HG03196 (cell line): ENCODE measurements around the gene TARBP1.
"Not testable (repeated sequence)": the region's sequence is repeated elsewhere in the genome, so short reads cannot be mapped to it uniquely, and the experiment has no call there.

Source experiments
- ATAC-seq: cut with Tn5 transposase; IDR thresholded peaks from one replicate; pipeline ENCODE4 v1.9.1; 2021; ENCODE audit not compliant: unreplicated experiment

The TARBP1 gene

DNA sequence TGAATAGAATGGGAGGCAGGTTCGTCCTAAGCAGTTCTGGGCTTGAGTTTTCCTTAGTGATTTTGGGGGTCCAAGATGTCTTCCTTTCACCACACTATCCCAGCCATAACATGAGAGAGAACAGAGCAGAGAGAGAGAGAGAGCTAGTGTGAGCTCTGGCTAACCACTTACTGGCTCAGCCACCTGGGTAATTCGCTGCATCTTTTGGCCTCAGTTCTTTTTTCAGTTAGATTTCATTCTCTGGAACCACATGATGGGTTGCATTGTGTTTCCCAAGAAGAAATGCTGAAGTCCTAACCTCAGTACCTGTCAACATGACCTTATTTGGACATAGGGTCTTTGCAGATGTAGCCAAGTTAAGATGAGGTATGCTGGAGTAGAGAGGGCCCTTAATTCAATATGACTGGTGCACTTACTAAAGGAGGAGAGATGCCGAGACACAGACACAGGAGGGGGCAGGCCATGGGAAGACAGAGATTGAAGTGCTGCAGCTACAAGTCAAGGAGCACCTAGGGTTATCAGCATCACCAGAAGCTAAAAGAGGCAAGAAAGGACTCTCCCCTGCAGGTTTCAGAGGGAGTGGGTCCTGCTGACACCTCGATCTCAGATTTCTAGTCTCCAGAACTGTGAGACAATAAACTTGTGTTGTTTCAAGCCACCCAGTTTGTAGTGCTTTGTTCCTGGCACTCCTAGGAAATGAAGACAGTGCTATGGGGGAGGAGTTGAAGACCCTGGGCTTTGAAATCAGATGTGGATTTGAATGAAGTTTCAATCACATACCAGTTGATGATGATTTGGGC is 26.2 kb upstream of the TARBP1 start:
- no peak for ATAC-seq

- not testable (repeated sequence) for ATAC-seq
Observed at GRCh38 chr1:234504251-234504650, 25.3 kb upstream of the TARBP1 start.

DNA sequence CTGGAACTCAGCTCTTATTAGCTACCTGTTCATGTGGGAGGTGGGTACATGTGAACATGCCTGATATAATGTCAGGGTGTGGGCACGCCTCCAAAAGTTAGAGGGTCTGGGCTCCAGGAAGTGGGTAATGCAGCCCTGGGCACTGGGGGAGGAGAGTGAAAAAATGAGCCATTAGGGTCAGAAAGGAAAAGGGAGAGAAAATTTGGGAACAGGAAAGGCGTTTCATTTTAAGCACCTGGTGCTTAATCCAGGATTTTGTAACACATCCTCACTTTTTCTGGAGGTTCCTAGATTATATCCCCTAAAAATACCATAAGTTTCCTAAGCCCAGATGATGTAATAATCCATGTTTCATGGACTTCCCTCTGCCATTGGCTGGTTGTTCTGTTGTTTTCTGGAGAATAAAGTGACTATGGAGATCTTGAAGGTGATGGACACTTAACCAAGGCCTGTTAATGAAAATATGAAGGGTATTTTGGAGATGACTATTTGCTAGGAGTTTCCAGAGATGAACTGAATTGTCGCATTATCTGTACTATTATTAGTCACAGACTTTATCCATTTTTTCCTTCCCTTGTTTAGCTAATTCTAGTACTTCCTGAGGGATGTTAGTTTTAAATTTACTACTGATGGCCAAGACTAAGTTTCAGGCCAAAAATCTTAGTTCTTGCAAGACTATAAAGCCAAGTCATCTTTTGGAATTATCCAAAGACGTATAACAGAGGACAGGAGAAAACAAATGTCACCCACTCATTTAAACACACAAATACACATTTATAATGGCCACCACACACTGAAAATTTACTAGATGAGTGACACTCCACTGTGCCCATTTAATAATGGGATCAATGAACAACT is 24.4 kb upstream of the TARBP1 start:
- no peak for ATAC-seq

- ATAC-seq, result no peak
Observed at GRCh38 chr1:234502785-234503184, 23.8 kb upstream of the TARBP1 start.

GRCh38 chr1:234500269-234500668 is 21.3 kb upstream of the TARBP1 start:
- no peak for ATAC-seq

DNA sequence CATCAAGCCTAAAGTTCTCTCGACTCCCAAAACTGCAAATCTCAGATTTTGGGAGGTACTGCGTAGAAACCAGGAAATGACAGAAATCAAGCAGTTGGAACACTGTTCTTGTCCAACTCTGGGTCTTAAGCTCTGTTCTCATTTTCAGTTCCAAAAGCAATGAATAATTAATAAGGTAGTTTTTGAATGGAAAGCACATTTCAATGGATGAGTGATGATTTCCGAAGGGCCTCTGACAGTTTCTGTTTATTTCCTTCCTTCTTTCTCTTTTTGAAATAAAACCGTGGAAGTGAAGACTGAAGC is 20.9 kb upstream of the TARBP1 start:
- no peak for ATAC-seq

DNA sequence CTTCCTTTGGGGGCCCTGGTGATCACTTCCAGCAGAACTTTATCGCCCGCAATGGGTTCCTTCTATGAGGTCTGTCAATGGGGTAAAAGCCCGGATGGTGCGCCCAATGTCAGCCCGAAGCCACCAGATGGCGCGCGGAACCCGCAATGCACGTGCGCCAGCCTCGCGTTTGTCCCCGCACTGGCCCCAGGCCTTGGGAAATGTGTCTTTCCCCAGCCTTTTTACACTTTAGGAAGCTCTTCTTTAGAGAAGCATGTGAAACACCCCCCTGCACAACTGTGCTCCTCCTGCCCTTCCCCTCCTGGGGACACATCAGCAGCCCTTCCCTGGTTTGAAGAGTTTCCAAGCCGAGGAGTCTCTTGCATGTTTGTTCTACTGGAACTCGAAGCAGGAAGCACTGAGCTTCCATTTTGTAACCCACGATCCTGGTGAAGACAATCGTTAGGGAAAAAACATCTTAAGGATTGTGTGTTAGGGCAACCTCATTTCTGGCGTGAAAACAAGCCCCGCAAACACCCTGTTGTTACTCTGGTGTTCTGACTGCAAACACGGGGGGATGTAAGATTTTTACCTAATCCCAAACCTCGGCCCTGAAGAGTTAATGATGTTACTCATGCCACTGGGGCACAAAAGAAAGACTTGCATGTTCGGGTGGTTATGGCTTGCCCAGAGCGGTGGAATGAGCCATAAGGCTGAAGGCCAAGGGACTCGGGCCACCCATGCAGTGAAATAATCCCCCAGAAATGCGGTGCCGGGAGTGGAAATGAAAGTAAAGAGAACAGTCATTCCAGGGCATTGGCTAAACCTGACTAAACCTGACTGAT is 20.4 kb upstream of the TARBP1 start:
- peak; percentile 49 for ATAC-seq

GRCh38 chr1:234498448-234499118 is 19.6 kb upstream of the TARBP1 start:
- no peak for ATAC-seq

GRCh38 chr1:234497589-234497988 is 18.6 kb upstream of the TARBP1 start:
- no peak for ATAC-seq

DNA sequence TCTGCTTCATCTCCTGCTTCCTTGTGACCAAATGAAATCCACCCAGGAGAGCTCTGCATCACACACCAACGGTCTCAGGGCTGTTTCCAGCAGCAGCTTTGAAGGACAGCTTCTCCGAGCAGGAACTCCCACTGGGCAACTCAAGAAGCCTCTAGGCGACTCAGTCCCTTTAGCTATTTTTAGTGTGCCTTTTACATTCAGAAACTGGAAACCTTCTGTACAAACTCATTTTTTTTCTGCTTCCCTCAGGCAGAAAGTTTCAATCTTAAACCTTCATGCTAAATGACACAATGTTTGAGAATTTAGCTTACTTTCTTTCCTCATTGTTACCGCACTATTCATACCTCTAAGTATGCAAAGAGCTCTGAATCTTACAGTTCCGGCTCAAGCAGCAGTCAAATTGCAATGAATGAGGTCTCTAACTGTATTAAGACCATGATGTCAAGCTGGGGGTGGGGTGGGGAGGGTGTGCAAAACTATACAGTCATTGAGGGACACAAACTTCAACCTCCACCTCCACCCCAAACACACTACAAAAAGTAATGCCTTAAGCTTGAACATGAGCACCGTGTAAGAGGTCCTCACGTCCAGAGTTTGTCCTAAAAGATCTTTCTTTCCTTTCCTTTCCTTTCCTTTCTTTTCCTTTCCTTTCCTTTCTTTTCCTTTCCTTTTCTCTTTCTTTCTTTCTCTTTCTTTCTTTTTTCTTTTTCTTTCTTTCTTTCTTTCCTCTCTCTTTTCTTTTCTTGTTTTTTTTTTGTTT is 16.4 kb upstream of the TARBP1 start:
- ATAC-seq, result peak; percentile 68

- ATAC-seq, result no peak
Observed at GRCh38 chr1:234494049-234494448, 15.1 kb upstream of the TARBP1 start.

DNA sequence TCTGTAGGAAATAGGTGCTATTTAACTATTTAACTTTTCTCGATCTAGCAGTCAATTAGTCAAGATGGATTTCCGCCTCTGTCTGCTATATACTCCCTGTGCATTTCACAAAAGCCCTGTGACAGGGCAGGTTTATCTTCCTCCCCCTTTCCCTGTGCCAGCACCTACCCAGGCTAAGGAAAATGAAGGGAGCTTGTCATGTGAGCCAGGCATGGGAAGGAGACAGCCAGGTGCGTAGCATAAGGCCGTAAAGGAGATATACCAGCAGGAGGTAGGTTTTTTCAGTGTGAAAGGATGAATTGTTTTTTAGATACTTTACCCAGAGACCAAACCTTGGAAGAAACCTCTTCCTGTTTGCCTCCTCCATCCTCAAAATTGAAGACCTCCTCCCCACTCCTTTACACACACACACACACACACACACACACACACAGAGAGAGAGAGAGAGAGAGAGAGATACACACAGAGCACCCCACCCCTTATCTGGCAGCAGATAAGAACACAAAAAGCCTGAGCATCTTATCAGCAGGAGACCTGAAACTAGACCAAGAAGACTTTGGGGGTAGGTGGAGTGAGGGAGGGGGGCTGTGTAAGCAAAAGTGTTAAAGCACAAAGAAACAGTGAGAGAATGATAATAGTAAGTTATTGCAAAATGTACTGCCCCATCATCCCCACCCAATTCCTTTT is 12.0 kb upstream of the TARBP1 start:
- no peak for ATAC-seq

- ATAC-seq, result no peak
Observed at GRCh38 chr1:234489698-234490077, 10.7 kb upstream of the TARBP1 start.

- no peak for ATAC-seq
Observed at GRCh38 chr1:234489007-234489697, 10.2 kb upstream of the TARBP1 start.

GRCh38 chr1:234488054-234489006 is 9.4 kb upstream of the TARBP1 start:
- no peak for ATAC-seq

- no peak for ATAC-seq
Observed at GRCh38 chr1:234486858-234487840, 8.2 kb upstream of the TARBP1 start.
